ENCODE measurements around the gene CERS1. TPM values are rescaled to one million over a fixed set of nuclear protein-coding genes. Genes with fewer than 3 reads are reported as not detected.

The CERS1 gene
- total RNA-seq, 1 experiment from 2014 or later: 7.7 TPM

GRCh38 chr19:18850471-18851375, 45.2 kb downstream of the CERS1 start:
- in situ Hi-C loops (cut with HindIII; ENCODE audit: low pct_unique_long_range_greater_than_20kb, low sequenced_read_pairs): no loop called here
- DNase-seq (ENCODE audit: low read depth): no peak

GRCh38 chr19:18849838-18850400, 46.0 kb downstream of the CERS1 start:
- in situ Hi-C loops (cut with HindIII; ENCODE audit: low pct_unique_long_range_greater_than_20kb, low sequenced_read_pairs): no loop called here

GRCh38 chr19:18848878-18849661, 46.9 kb downstream of the CERS1 start:
- in situ Hi-C loops (cut with HindIII; ENCODE audit: low pct_unique_long_range_greater_than_20kb, low sequenced_read_pairs): no loop called here

More at GRCh38 chr19:18849838-18850400, 46.0 kb downstream of the CERS1 start:
- no peak for DNase-seq (ENCODE audit: low read depth)

DNA sequence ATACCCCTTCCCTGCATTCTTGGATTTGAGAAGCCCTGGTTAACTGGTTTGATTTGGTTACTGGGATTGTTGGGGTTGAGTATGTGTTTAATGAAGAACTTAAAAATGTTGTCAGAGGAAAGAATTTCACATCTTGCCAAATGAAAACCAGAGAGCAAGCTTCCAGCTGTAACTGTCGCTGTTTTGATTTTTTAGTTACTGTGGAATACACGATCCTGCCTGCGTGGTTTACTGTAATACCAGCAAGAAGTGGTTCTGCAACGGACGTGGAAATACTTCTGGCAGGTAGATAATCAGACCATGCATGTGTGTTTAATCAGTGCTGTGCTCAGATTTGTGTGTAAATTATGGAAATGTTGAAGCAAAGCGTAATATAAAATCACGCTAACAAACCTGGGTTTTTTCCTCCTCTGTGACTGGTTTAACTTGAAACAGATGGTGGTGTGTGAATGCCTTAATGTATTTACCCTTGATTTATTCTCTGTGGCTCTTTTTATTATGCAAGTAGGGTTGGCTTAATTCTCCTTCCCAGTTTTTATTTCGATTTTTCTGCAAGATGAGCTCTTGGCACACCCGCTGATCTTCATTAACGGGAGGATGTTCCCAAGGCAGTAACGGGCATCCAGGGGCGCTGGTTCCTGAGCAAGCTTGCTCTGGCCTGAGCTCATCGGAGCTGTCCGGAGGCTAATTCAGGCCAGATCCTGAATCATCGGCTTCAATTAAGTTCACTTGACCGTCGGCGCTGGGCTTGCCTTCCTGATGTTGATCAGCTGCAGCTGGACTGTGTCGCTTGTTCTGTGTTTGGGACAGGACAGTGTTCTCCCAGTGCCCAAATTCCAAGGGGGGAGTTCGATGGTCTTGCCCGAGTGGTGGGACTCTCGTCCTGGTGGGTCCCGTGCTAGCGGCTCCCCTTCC, 48.2 kb downstream of the CERS1 start:
- DNase-seq (ENCODE audit: low read depth): no peak
- in situ Hi-C loops (cut with HindIII; ENCODE audit: low pct_unique_long_range_greater_than_20kb, low sequenced_read_pairs): no loop called here

More at GRCh38 chr19:18848878-18849661, 46.9 kb downstream of the CERS1 start:
- DNase-seq (ENCODE audit: low read depth): no peak

- in situ Hi-C loops (cut with HindIII; ENCODE audit: low pct_unique_long_range_greater_than_20kb, low sequenced_read_pairs): no loop called here
- peak; percentile 54 for DNase-seq (ENCODE audit: low read depth)
Observed at GRCh38 chr19:18846862-18847548, 49.0 kb downstream of the CERS1 start.

- DNase-seq (ENCODE audit: low read depth): no peak
- in situ Hi-C loops (cut with HindIII; ENCODE audit: low pct_unique_long_range_greater_than_20kb, low sequenced_read_pairs): no loop called here
Observed at GRCh38 chr19:18845961-18846360, 50.0 kb downstream of the CERS1 start.

GRCh38 chr19:18844806-18845329, 51.1 kb downstream of the CERS1 start:
- DNase-seq (ENCODE audit: low read depth): no peak
- in situ Hi-C loops (cut with HindIII; ENCODE audit: low pct_unique_long_range_greater_than_20kb, low sequenced_read_pairs): no loop called here

DNA sequence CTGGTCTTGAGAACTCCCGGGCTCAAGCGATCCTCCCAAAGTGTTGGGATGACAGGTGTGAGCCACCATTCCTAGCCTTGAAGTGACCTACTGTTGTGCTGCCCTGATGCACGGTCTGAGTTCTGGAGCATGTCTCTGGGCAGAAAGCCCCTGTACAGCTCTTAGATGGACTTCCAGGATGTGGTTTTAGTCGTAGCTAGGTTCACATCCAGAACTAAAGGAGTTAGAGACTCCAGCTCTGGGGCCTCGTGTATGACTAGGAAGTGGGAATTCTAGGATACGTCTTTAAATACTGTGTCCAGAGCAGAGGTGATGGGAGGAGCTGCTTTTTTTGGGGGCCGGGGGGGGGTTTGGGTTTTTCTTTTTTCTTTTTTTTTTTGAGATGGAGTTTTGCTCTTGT, 52.0 kb downstream of the CERS1 start:
- in situ Hi-C loops (cut with HindIII; ENCODE audit: low pct_unique_long_range_greater_than_20kb, low sequenced_read_pairs): no loop called here
- DNase-seq (ENCODE audit: low read depth): no peak

- no peak for DNase-seq (ENCODE audit: low read depth)
- in situ Hi-C loops (cut with HindIII; ENCODE audit: low pct_unique_long_range_greater_than_20kb, low sequenced_read_pairs): no loop called here
Observed at GRCh38 chr19:18842166-18842565, 53.8 kb downstream of the CERS1 start.

DNA sequence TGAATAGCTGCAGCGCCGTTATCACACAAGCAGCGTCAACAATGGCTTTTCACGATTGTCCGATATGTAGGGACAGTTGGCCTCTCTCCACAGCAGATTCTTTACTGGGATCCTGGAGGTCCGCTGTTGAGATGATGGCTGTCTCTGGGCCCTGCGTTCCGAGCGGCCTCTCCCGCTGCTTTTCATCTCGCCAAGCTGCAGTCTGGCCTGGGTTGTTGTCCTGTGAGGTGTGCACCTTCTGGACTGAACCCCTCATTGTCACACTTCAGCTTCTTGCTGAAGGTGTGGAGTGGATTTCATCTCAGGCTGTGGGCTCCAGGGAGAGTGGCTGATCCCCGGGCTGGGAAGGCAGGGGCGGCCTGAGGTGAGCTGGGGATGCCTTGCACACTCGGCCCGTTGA, 54.6 kb downstream of the CERS1 start:
- no peak for DNase-seq (ENCODE audit: low read depth)
- in situ Hi-C loops (cut with HindIII; ENCODE audit: low pct_unique_long_range_greater_than_20kb, low sequenced_read_pairs): no loop called here

- in situ Hi-C loops (cut with HindIII; ENCODE audit: low pct_unique_long_range_greater_than_20kb, low sequenced_read_pairs): no loop called here
- DNase-seq (ENCODE audit: low read depth): no peak
Observed at GRCh38 chr19:18840288-18841267, 55.4 kb downstream of the CERS1 start.

GRCh38 chr19:18839465-18840287, 56.3 kb downstream of the CERS1 start:
- in situ Hi-C loops (cut with HindIII; ENCODE audit: low pct_unique_long_range_greater_than_20kb, low sequenced_read_pairs): no loop called here
- no peak for DNase-seq (ENCODE audit: low read depth)

- in situ Hi-C loops (cut with HindIII; ENCODE audit: low pct_unique_long_range_greater_than_20kb, low sequenced_read_pairs): no loop called here
- DNase-seq (ENCODE audit: low read depth): no peak
Observed at GRCh38 chr19:18834644-18834984, 61.3 kb downstream of the CERS1 start.

- in situ Hi-C loops (cut with HindIII; ENCODE audit: low pct_unique_long_range_greater_than_20kb, low sequenced_read_pairs): no loop called here
- DNase-seq (ENCODE audit: low read depth): no peak
Observed at GRCh38 chr19:18833849-18834643, 61.9 kb downstream of the CERS1 start.

DNA sequence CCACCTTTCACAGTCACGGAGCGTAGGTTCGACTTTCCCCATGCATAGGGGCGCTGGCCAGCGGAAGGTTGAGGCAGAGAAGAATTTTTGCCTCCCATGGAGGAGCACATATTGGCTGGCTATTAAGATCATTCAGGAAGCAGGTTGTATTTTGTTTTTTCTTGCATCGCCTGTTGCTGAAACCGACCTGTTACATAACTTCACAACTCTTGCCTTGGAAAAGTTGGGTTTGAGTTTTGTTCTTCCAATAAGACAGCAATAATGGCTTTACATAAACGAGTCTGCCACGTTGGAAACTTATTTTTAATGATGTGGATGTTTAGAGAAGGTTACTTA, 62.8 kb downstream of the CERS1 start:
- in situ Hi-C loops (cut with HindIII; ENCODE audit: low pct_unique_long_range_greater_than_20kb, low sequenced_read_pairs): no loop called here

More for the DNA sequence above, 62.8 kb downstream of the CERS1 start:
- DNase-seq (ENCODE audit: low read depth): no peak
